Activated CD4-positive, CD25-positive, alpha-beta regulatory T cell treated with anti-CD3 and anti-CD28 coated beads, Interleukin-2, amount 50 U/mL, for 16 hours (primary cell): ENCODE data around the gene GPR141.

Experiments used
- DNase-seq: peaks from one replicate; pipeline ENCODE4 v3.0.0-alpha.2; 2020; ENCODE audit warnings: low read depth, low spot score

GPR141 gene

GRCh38 chr7:37784015-37784414, 100.4 kb downstream of the GPR141 start:
- no peak for DNase-seq

- no peak for DNase-seq
Observed at GRCh38 chr7:37786741-37787569, 103.4 kb downstream of the GPR141 start.
